ENCODE measurements around the gene AJUBA. TPM values are rescaled to one million over a fixed set of nuclear protein-coding genes. Genes with fewer than 3 reads are reported as not detected.

Gene AJUBA
- total RNA-seq: 3.3 and 12.7 TPM in 2 replicates

GRCh38 chr14:22982477-22983245 is at the start of gene AJUBA:
AJUBA (minus strand) TSS chr14:22982551; CDS start chr14:22982266, 285 bp downstream.

GRCh38 chr14:23009939-23010726 is 27.8 kb upstream of the AJUBA start, which contains the start of gene C14orf93:
C14orf93 (minus strand) TSS chr14:23010143; CDS start chr14:22999023, 11,120 bp downstream.

GRCh38 chr14:22929104-22929960 is 53.0 kb downstream of the AJUBA start, which contains the start of gene PRMT5:
PRMT5 (minus strand) TSS chr14:22929376; CDS start chr14:22929361, 15 bp downstream.

Other genes starting within 250 kb of the AJUBA start
- gene OXA1L, start 215.9 kb downstream of the AJUBA start, total RNA-seq: 63.3 and 71.7 TPM in 2 replicates
- 0.73 and 1.2 TPM in 2 replicates for gene SLC7A7, start 167.1 kb downstream of the AJUBA start, total RNA-seq
- 33.4 and 45.0 TPM in 2 replicates for gene MRPL52, start 152.7 kb downstream of the AJUBA start, total RNA-seq
- 320 and 373 TPM in 2 replicates for gene MMP14, start 146.0 kb downstream of the AJUBA start, total RNA-seq
- gene LRP10, start 110.8 kb downstream of the AJUBA start, total RNA-seq: 64.5 and 67.6 TPM in 2 replicates
- gene REM2, start 99.3 kb downstream of the AJUBA start, total RNA-seq: 0.37 TPM in 1 of 2 replicates, not detected in the other
- gene RBM23, start 63.4 kb downstream of the AJUBA start, total RNA-seq: 34.9 and 50.0 TPM in 2 replicates
- 76.8 and 106 TPM in 2 replicates for gene PRMT5, start 53.2 kb downstream of the AJUBA start, total RNA-seq
- gene HAUS4, start 25.5 kb downstream of the AJUBA start, total RNA-seq: 41.6 and 45.2 TPM in 2 replicates
- 9.4 and 10.7 TPM in 2 replicates for gene C14orf93, start 27.6 kb upstream of the AJUBA start, total RNA-seq
- gene PSMB5, start 52.3 kb upstream of the AJUBA start, total RNA-seq: 137 and 164 TPM in 2 replicates
- not detected in 2 replicates for gene PSMB11, start 59.7 kb upstream of the AJUBA start, total RNA-seq
- gene CDH24, start 75.0 kb upstream of the AJUBA start, total RNA-seq: 2.2 and 3.3 TPM in 2 replicates
- 80.5 and 100 TPM in 2 replicates for gene ACIN1, start 112.6 kb upstream of the AJUBA start, total RNA-seq
- gene C14orf119, start 113.0 kb upstream of the AJUBA start, total RNA-seq: 46.9 and 51.8 TPM in 2 replicates
- not detected in 2 replicates for gene CIROP, start 122.4 kb upstream of the AJUBA start, total RNA-seq
- not detected in 2 replicates for gene CEBPE, start 136.7 kb upstream of the AJUBA start, total RNA-seq
- gene SLC7A8, start 201.1 kb upstream of the AJUBA start, total RNA-seq: 2.2 and 3.3 TPM in 2 replicates